HL-60 (cell line): ENCODE results near the gene MAP7D3.

Experiments
- DNase-seq, 2 experiments: peaks; one replicate each; pipeline ENCODE4 v3.0.0-alpha.2; 2010 to 2020; ENCODE audit warnings: low read depth in 1 of 2, low spot score in 1 of 2
- H3K27ac ChIP-seq: fragments of 250-450 bp; sonication (Bioruptor Pico); replicated peaks from 2 replicates; pipeline ENCODE4 v1.5.1; 2020; ENCODE audit warnings: mild to moderate bottlenecking, moderate library complexity
- H3K27me3 ChIP-seq: fragments of 250-450 bp; sonication (Bioruptor Pico); 2 replicates; pipeline ENCODE4 v1.5.1; 2021; ENCODE audit warnings: mild to moderate bottlenecking, moderate library complexity; ENCODE audit not compliant: insufficient read depth, poor library complexity, severe bottlenecking
- H3K4me3 ChIP-seq: replicated peaks from 2 replicates; pipeline ENCODE4 v1.5.1; 2011; ENCODE audit warnings: mild to moderate bottlenecking, control low read depth, low read length; ENCODE audit not compliant: insufficient read depth
- CTCF ChIP-seq: IDR thresholded peaks from one replicate; pipeline ENCODE4 v1.5.1; 2011; ENCODE audit warnings: low read length, control low read depth, inconsistent platforms; ENCODE audit not compliant: insufficient read depth
- GABPA ChIP-seq: IDR thresholded peaks from 2 replicates; pipeline ENCODE4 v1.6.1; 2012; ENCODE audit warnings: low read depth
- POLR2AphosphoS5 ChIP-seq: IDR thresholded peaks from 2 replicates; pipeline ENCODE4 v1.6.1; 2012; ENCODE audit warnings: low read depth
- REST ChIP-seq: IDR thresholded peaks from 2 replicates; pipeline ENCODE4 v1.6.1; 2012; ENCODE audit warnings: low read depth; ENCODE audit not compliant: insufficient replicate concordance
- SPI1 ChIP-seq: IDR thresholded peaks from 2 replicates; pipeline ENCODE4 v1.6.1; 2012; ENCODE audit warnings: low read depth, mild to moderate bottlenecking, borderline replicate concordance

Gene MAP7D3

GRCh38 chrX:136219893-136220292, 31.3 kb downstream of the MAP7D3 start:
- DNase-seq: no peak
- TF ChIP-seq POLR2AphosphoS5 (no peak), REST (no peak), SPI1 (no peak), GABPA (no peak), CTCF (no peak)
- Histone ChIP-seq H3K27me3 (no peaks in the 10 kb centered on the region), H3K4me3 (no peak overlapping the region), H3K27ac (no peak overlapping the region)

GRCh38 chrX:136215559-136215958, 35.6 kb downstream of the MAP7D3 start:
- no peak overlapping the region for H3K4me3 ChIP-seq
- TF ChIP-seq REST: no peak
- no peak for TF ChIP-seq SPI1
- TF ChIP-seq POLR2AphosphoS5: no peak
- no peak for TF ChIP-seq GABPA
- no peak for TF ChIP-seq CTCF
- DNase-seq: no peak
- no peaks in the 10 kb centered on the region for H3K27me3 ChIP-seq
- no peak overlapping the region for H3K27ac ChIP-seq

- no peak overlapping the region for H3K27ac ChIP-seq
- H3K27me3 ChIP-seq: no peaks in the 10 kb centered on the region
- TF ChIP-seq CTCF: no peak
- TF ChIP-seq GABPA: no peak
- TF ChIP-seq SPI1: no peak
- TF ChIP-seq REST: no peak
- no peak for TF ChIP-seq POLR2AphosphoS5
- no peak overlapping the region for H3K4me3 ChIP-seq
- DNase-seq: no peak
These were observed 36.6 kb downstream of the MAP7D3 start for GRCh38 chrX:136214551-136214950.
